Neural progenitor cell (in vitro differentiated cells): ENCODE measurements around the gene NT5C3A.

ENCODE experiments used
- EZH2 ChIP-seq: fragments of 200-600 bp; sonication (generic); IDR thresholded peaks from 2 replicates; pipeline ENCODE4 v1.6.1; 2017; ENCODE audit warnings: antibody characterized with exemption, mild to moderate bottlenecking, moderate library complexity
- TF ChIP-seq, protein P1 (sequence below): fragments of 200-600 bp; sonication (generic); IDR thresholded peaks from 2 replicates; pipeline ENCODE4 v1.5.1; 2017; ENCODE audit warnings: antibody characterized with exemption, mild to moderate bottlenecking

DNA sequence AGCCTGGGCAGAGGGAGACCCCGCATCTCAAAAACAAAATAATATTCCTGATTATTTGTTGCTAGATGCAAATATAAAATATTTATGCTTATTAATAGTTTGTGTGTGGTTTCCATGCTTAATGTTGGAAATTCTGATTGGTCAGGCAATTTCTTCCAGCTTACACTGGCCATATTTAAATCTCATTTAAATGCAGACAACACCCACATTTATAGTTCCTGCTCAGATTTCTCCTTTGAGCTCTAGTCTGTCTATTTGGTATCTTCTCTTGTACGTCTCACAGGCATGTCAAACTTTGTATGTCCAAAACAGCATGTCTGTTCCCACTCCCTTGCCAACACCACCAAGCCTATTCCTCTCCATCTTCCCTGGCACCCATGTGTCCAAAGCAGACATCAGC, 52.8 kb downstream of the NT5C3A start:
- TF ChIP-seq, protein P1, sequence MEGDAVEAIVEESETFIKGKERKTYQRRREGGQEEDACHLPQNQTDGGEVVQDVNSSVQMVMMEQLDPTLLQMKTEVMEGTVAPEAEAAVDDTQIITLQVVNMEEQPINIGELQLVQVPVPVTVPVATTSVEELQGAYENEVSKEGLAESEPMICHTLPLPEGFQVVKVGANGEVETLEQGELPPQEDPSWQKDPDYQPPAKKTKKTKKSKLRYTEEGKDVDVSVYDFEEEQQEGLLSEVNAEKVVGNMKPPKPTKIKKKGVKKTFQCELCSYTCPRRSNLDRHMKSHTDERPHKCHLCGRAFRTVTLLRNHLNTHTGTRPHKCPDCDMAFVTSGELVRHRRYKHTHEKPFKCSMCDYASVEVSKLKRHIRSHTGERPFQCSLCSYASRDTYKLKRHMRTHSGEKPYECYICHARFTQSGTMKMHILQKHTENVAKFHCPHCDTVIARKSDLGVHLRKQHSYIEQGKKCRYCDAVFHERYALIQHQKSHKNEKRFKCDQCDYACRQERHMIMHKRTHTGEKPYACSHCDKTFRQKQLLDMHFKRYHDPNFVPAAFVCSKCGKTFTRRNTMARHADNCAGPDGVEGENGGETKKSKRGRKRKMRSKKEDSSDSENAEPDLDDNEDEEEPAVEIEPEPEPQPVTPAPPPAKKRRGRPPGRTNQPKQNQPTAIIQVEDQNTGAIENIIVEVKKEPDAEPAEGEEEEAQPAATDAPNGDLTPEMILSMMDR = no peak
- TF ChIP-seq EZH2 = no peak
